ENCODE results near the gene CSRP3.

CSRP3 gene

GRCh38 chr11:19226378-19227195, 24.8 kb upstream of the CSRP3 start:
- DNase-seq (ENCODE audit: extremely low read depth in 1 of 2, low read depth in 1 of 2): no peak

GRCh38 chr11:19225581-19225980, 23.8 kb upstream of the CSRP3 start:
- DNase-seq (ENCODE audit: extremely low read depth in 1 of 2, low read depth in 1 of 2): no peak

DNA sequence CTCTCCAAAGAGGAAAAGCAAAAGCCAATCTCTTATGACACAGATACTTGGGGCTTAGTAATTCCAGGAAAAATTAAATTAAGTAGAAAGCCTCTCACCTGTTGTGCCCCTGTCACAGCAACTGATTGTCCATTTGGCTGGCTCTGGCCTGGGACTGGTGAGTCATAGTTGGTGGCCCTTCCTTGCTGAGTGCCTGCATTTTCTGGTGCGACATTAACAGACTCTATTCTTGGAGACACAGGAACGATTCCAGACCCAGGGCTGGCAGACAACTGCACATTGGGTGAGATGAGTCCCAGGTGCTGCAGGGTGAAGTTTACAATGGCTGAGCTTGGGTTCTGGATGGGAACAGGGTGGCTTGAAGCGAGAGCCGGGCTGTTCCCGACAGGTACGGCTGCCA, 23.3 kb upstream of the CSRP3 start:
- DNase-seq (ENCODE audit: extremely low read depth in 1 of 2, low read depth in 1 of 2): no peak

GRCh38 chr11:19220903-19221724, 19.3 kb upstream of the CSRP3 start:
- no peak for DNase-seq (ENCODE audit: extremely low read depth in 1 of 2, low read depth in 1 of 2)

DNA sequence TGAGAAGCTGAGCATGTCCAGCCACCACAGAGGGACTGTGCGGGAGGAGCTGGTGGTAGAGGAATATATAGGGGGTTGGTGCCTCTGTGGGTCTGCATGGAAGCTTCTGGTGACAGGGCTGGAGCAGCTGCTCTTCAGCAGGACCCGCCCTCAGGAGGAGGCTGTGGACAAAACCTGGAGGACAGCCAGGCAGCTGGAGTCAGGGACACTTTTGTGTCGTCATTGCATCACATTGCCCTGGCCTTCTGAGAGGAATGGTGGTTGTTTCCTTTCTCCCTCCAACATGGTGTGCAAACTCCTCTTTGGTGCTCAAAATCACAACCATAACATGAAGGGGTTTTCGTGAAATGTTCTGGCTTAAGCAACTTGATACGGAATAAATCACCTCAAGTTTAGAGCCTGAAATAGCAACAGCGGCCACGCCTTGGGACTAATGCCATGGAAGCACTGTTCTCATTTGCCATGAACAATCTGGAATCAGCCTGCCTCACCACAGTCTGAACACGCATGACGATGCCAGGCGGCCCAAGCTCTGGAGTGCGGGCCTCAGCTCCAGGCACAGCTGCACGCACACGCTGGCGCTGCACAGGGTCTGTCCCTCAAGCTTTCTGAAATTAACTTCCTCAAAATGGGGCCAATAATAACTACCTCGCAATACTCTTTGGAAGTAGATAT, 17.1 kb upstream of the CSRP3 start:
- no peak for DNase-seq (ENCODE audit: extremely low read depth in 1 of 2, low read depth in 1 of 2)

- no peak for DNase-seq (ENCODE audit: extremely low read depth in 1 of 2, low read depth in 1 of 2)
Observed at GRCh38 chr11:19218216-19218615, 16.4 kb upstream of the CSRP3 start.

GRCh38 chr11:19216709-19217374, 15.1 kb upstream of the CSRP3 start:
- DNase-seq (ENCODE audit: extremely low read depth in 1 of 2, low read depth in 1 of 2): no peak

DNA sequence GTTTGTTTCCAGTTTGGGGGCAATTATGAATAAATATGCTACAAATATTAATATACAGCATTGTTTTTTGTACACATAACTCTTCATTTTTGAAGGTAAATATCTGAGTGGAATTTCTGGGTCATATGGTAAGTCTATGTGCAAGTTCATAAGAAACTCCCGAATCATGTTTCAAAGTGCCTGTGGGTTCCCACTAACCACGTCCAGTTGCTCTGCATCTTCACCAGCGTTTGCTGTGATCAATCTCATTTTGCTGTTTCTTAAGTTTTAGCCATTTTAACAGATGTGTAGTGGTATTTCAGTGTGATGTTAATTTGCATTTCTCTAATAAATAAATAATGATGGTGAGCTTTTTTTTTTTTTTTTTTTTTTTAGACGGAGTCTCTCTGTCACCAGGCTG, 14.2 kb upstream of the CSRP3 start:
- no peak for DNase-seq (ENCODE audit: extremely low read depth in 1 of 2, low read depth in 1 of 2)

GRCh38 chr11:19209617-19210370, 8.0 kb upstream of the CSRP3 start:
- no peak for DNase-seq (ENCODE audit: extremely low read depth in 1 of 2, low read depth in 1 of 2)

- DNase-seq (ENCODE audit: extremely low read depth in 1 of 2, low read depth in 1 of 2): no peak
Observed at GRCh38 chr11:19208959-19209546, 7.3 kb upstream of the CSRP3 start.

DNA sequence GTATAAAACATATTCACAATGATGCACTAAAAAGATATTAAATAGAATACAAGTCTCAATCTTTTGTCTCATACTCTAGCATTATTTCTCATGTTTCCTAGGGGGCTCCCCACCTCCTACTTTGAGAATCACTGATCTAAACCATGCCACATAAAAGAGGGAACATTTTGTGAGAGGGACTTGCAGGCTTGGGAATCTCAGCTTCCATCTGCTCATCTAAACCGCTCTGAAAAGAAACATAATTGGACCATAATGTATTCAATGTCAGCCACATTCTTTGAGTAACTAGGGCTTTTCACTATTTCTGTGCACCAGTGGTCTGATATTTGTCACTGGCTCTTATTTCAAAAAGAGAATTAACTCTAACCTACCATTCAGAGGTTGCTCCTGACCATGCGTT, 6.4 kb upstream of the CSRP3 start:
- DNase-seq (ENCODE audit: extremely low read depth in 1 of 2, low read depth in 1 of 2): no peak

DNA sequence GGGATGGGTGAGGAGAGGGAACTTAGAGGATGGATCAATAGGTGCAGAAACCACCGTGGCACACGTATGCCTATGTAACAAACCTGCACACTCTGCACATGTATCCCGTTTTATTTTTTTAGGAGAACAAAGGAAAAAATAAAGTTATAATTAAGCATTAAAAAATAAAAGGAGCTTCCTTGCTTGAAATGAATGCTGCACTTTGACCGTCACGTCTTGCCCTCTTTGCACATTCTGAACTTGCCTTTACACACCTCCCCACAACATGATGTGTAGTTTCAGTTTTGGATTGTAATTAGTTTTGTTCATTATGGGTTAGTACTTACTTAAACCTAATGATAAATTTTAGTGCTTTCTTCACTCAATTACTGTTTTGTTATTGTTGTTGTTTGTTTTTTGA, 3.1 kb upstream of the CSRP3 start:
- no peak for DNase-seq (ENCODE audit: extremely low read depth in 1 of 2, low read depth in 1 of 2)

- DNase-seq (ENCODE audit: extremely low read depth in 1 of 2, low read depth in 1 of 2): no peak
Observed at GRCh38 chr11:19200410-19201201, 1.2 kb downstream of the CSRP3 start.

GRCh38 chr11:19199771-19200170, 2.0 kb downstream of the CSRP3 start:
- no peak for DNase-seq (ENCODE audit: extremely low read depth in 1 of 2, low read depth in 1 of 2)

- DNase-seq (ENCODE audit: extremely low read depth in 1 of 2, low read depth in 1 of 2): no peak
Observed at GRCh38 chr11:19199048-19199447, 2.7 kb downstream of the CSRP3 start.

- no peak for DNase-seq (ENCODE audit: extremely low read depth in 1 of 2, low read depth in 1 of 2)
Observed at GRCh38 chr11:19196432-19196831, 5.4 kb downstream of the CSRP3 start.

DNA sequence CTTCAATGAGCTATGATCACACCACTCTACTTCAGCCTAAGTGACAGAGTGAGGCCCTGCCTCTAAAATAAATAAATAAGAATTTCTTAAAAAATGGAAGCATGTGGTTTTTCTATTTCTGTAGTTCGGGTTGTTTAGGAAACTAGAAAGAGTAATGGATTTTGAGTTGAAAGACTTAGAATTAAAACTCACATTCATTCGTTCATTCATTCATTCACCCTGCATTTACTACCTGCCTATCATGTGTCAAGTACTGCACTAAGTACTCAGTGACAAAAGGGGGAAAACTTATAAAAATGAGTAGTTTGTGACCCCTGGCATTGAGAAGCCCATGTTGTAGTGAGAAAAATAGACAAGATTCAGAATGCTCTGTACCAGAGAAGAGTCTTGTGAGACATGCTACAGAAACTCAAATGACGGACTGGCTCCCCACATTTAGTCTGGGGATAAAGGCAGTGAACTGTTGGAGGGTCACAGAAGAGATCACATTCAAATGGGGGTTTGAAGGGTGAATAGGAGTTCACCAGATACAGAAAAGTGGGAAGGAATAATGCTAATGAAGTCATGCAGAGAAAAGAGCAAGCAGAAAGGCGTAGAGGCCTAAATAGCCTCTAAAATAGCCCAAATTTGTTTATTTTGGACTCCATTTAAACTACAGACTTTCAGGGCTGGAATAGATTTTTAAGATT, 7.0 kb downstream of the CSRP3 start:
- no peak for DNase-seq (ENCODE audit: extremely low read depth in 1 of 2, low read depth in 1 of 2)

- DNase-seq (ENCODE audit: extremely low read depth in 1 of 2, low read depth in 1 of 2): no peak
Observed at GRCh38 chr11:19193916-19194315, 7.9 kb downstream of the CSRP3 start.

Measured in activated CD8-positive, alpha-beta memory T cell treated with anti-CD3 and anti-CD28 coated beads for 1 hour (primary cell).